NCI-H82 treated with DMSO at 0.1 percent for 48 hours (cell line): ENCODE measurements around the gene NSF.

ENCODE experiments used
- DNase-seq: peaks from one replicate; lab custom pipeline; 2025; ENCODE audit not compliant: unreplicated experiment; lab: John Stamatoyannopoulos, UW

The NSF gene

GRCh38 chr17:46796956-46797530, 206.6 kb downstream of the NSF start:
- no peak for DNase-seq

- DNase-seq, result no peak
Observed at GRCh38 chr17:46800573-46800972, 210.1 kb downstream of the NSF start.

GRCh38 chr17:46802800-46803199, 212.3 kb downstream of the NSF start:
- no peak for DNase-seq

- no peak for DNase-seq
Observed at GRCh38 chr17:46803544-46803943, 213.1 kb downstream of the NSF start.

- DNase-seq, result no peak
Observed at GRCh38 chr17:46805771-46806170, 215.3 kb downstream of the NSF start.
